ENCODE results near the gene EWSR1.

The EWSR1 gene

GRCh38 chr22:29256606-29257325 lies 11.3 kb upstream of the EWSR1 start:
- no peak for TF ChIP-seq FOXM1 (IDR thresholded peaks at IDR 0.05; ENCODE audit: borderline replicate concordance, low read depth)
- TF ChIP-seq YY1 (IDR thresholded peaks at IDR 0.05; ENCODE audit: low read depth), result no peak
- no peak for TF ChIP-seq EGR1 (IDR thresholded peaks at IDR 0.05)
- no peak for TF ChIP-seq ZBTB7A (IDR thresholded peaks at IDR 0.05; ENCODE audit: low read depth)
- no peak for TF ChIP-seq TCF12 (IDR thresholded peaks at IDR 0.05; ENCODE audit: low read depth)
- TF ChIP-seq RAD21 (IDR thresholded peaks at IDR 0.05; ENCODE audit: low read depth), result no peak
- TF ChIP-seq NFIC (IDR thresholded peaks at IDR 0.05), result no peak

- TF ChIP-seq TAF1 (IDR thresholded peaks at IDR 0.05; ENCODE audit: low read depth), result no peak
- TF ChIP-seq CREB1 (IDR thresholded peaks at IDR 0.05; ENCODE audit: low read depth), result no peak
- no peak for TF ChIP-seq EGR1 (IDR thresholded peaks at IDR 0.05)
- no peak for TF ChIP-seq USF1 (IDR thresholded peaks at IDR 0.05)
- no peak for TF ChIP-seq YY1 (IDR thresholded peaks at IDR 0.05; ENCODE audit: low read depth)
- no peak for TF ChIP-seq REST (IDR thresholded peaks at IDR 0.05; ENCODE audit: low read depth)
- TF ChIP-seq ZBTB7A (IDR thresholded peaks at IDR 0.05; ENCODE audit: low read depth), result no peak
- TF ChIP-seq EP300 (IDR thresholded peaks at IDR 0.05; ENCODE audit: borderline replicate concordance), result no peak
- no peak for TF ChIP-seq RAD21 (IDR thresholded peaks at IDR 0.05; ENCODE audit: low read depth)
These were observed 10.3 kb upstream of the EWSR1 start for GRCh38 chr22:29257751-29258181.

- TF ChIP-seq FOXM1 (IDR thresholded peaks at IDR 0.05; ENCODE audit: borderline replicate concordance, low read depth), result no peak
- no peak for TF ChIP-seq REST (IDR thresholded peaks at IDR 0.05; ENCODE audit: low read depth)
- TF ChIP-seq USF1 (IDR thresholded peaks at IDR 0.05), result no peak
- no peak for TF ChIP-seq CEBPB (IDR thresholded peaks at IDR 0.05)
- no peak for TF ChIP-seq ZBTB7A (IDR thresholded peaks at IDR 0.05; ENCODE audit: low read depth)
- no peak for TF ChIP-seq TEAD4 (IDR thresholded peaks at IDR 0.05)
- TF ChIP-seq EGR1 (IDR thresholded peaks at IDR 0.05), result no peak
- TF ChIP-seq RAD21 (IDR thresholded peaks at IDR 0.05; ENCODE audit: low read depth), result no peak
- TF ChIP-seq NFIC (IDR thresholded peaks at IDR 0.05), result no peak
- TF ChIP-seq MAX (IDR thresholded peaks at IDR 0.05), result no peak
- TF ChIP-seq TAF1 (IDR thresholded peaks at IDR 0.05; ENCODE audit: low read depth), result no peak
- no peak for TF ChIP-seq EP300 (IDR thresholded peaks at IDR 0.05; ENCODE audit: borderline replicate concordance)
- no peak for TF ChIP-seq YY1 (IDR thresholded peaks at IDR 0.05; ENCODE audit: low read depth)
These were observed 9.4 kb upstream of the EWSR1 start for GRCh38 chr22:29258407-29259252.

GRCh38 chr22:29259253-29259899 lies 8.7 kb upstream of the EWSR1 start:
- TF ChIP-seq TEAD4 (IDR thresholded peaks at IDR 0.05) (no peak), MAX (IDR thresholded peaks at IDR 0.05) (no peak), EP300 (IDR thresholded peaks at IDR 0.05; ENCODE audit: borderline replicate concordance) (no peak), TCF12 (IDR thresholded peaks at IDR 0.05; ENCODE audit: low read depth) (no peak), REST (IDR thresholded peaks at IDR 0.05; ENCODE audit: low read depth) (no peak), NFIC (IDR thresholded peaks at IDR 0.05) (no peak), YY1 (IDR thresholded peaks at IDR 0.05; ENCODE audit: low read depth) (no peak), FOXM1 (IDR thresholded peaks at IDR 0.05; ENCODE audit: borderline replicate concordance, low read depth) (no peak), RAD21 (IDR thresholded peaks at IDR 0.05; ENCODE audit: low read depth) (no peak), TAF1 (IDR thresholded peaks at IDR 0.05; ENCODE audit: low read depth) (no peak), CEBPB (IDR thresholded peaks at IDR 0.05) (no peak), ZBTB7A (IDR thresholded peaks at IDR 0.05; ENCODE audit: low read depth) (no peak), USF1 (IDR thresholded peaks at IDR 0.05) (no peak), EGR1 (IDR thresholded peaks at IDR 0.05) (no peak), CREB1 (IDR thresholded peaks at IDR 0.05; ENCODE audit: low read depth) (no peak)
